Panc1 (cell line): Measurements from ENCODE around the gene FOXM1. TPM values are rescaled to one million over a fixed set of nuclear protein-coding genes. Genes with fewer than 3 reads are reported as not detected.

Source experiments
- ATAC-seq: fragments of 200-7000 bp; cut with Tn5 transposase; 2 replicates; pipeline ENCODE4 v1.9.1; 2020; ENCODE audit warnings: mild to moderate bottlenecking, moderate library complexity
- BruUV-seq: library from RNA; stranded (reverse); fragments of 400-500 nt; replicated peaks from 2 replicates; lab custom pipeline; 2021; lab: Mats Ljungman, UMichigan
- CTCF ChIA-PET: fragments of 300-600 bp; sonication (Branson Sonifier 250); formaldehyde crosslinking; loops from one replicate; lab custom pipeline; 2022; ENCODE audit warnings: antibody characterized with exemption; lab: Charles Lee
- POLR2A ChIA-PET: fragments of 300-600 bp; sonication (Branson Sonifier 250); formaldehyde crosslinking; loops from one replicate; lab custom pipeline; 2022; ENCODE audit warnings: antibody characterized with exemption; lab: Charles Lee
- DNase-seq: peaks from one replicate; pipeline ENCODE4 v3.0.0-alpha.2; 2010; ENCODE audit warnings: low read depth, low spot score
- H3K27ac ChIP-seq: 2 replicates; pipeline ENCODE4 v1.5.1; 2011; ENCODE audit warnings: mild to moderate bottlenecking, low read length, inconsistent platforms
- H3K27me3 ChIP-seq: fragments of 200-500 bp; sonication (Bioruptor generic); 2 replicates; pipeline ENCODE4 v1.6.0; 2014; ENCODE audit warnings: low read length, inconsistent platforms; ENCODE audit not compliant: control insufficient read depth, insufficient read depth
- H3K36me3 ChIP-seq: fragments of 200-500 bp; sonication (Bioruptor generic); 2 replicates; pipeline ENCODE4 v1.5.1; 2014; ENCODE audit warnings: inconsistent platforms, mild to moderate bottlenecking, low read length, moderate library complexity; ENCODE audit not compliant: control insufficient read depth, insufficient read depth
- H3K4me1 ChIP-seq: 2 replicates; pipeline ENCODE4 v1.5.1; 2011; ENCODE audit warnings: inconsistent platforms, mild to moderate bottlenecking, low read length, moderate library complexity; ENCODE audit not compliant: control insufficient read depth, insufficient read depth
- H3K4me3 ChIP-seq, 2 experiments: 2 replicates each; pipeline ENCODE4 v1.5.1; 2011 to 2012; ENCODE audit warnings: low read depth in 2 of 2, low read length in 2 of 2, mild to moderate bottlenecking in 2 of 2, inconsistent platforms in 1 of 2, moderate library complexity in 1 of 2
- H3K9me3 ChIP-seq: fragments of 200-500 bp; sonication (Bioruptor generic); 2 replicates; pipeline ENCODE4 v1.5.1; 2014; ENCODE audit warnings: low read depth, mild to moderate bottlenecking, inconsistent platforms, low read length, moderate library complexity; ENCODE audit not compliant: control insufficient read depth, insufficient read depth
- POLR2AphosphoS5 ChIP-seq: IDR thresholded peaks from 2 replicates; pipeline ENCODE4 v1.6.1; 2012; ENCODE audit warnings: mild to moderate bottlenecking, low read depth, low read length, moderate library complexity
- REST ChIP-seq, 2 experiments: IDR thresholded peaks; 2 replicates each; pipeline ENCODE4 v1.6.1; 2011 to 2012; ENCODE audit warnings: low read depth in 2 of 2, control low read depth in 1 of 2, low read length in 1 of 2, mild to moderate bottlenecking in 1 of 2, moderate library complexity in 1 of 2; ENCODE audit not compliant: insufficient read depth in 1 of 2
- SIN3A ChIP-seq: IDR thresholded peaks from 2 replicates; pipeline ENCODE4 v1.6.1; 2012; ENCODE audit warnings: low read depth, mild to moderate bottlenecking, low read length, moderate library complexity, borderline replicate concordance; ENCODE audit not compliant: insufficient read depth
- TCF7L2 ChIP-seq: IDR thresholded peaks from 2 replicates; pipeline ENCODE4 v1.6.1; 2011; ENCODE audit warnings: mild to moderate bottlenecking, low read depth, low read length, inconsistent platforms
- in situ Hi-C: cut with HindIII; loops from 2 replicates; pipeline ENCODE4 v1.10.0; 2016; ENCODE audit warnings: low sequenced_read_pairs, low pct_unique_long_range_greater_than_20kb
- intact Hi-C: fragments of 100-400 bp; cut with micrococcal nuclease; formaldehyde crosslinking; loops from one replicate; pipeline ENCODE4 v1.10.0; 2022; ENCODE audit not compliant: unreplicated experiment
- total RNA-seq: library from RNA; stranded (reverse); gene quantifications from one replicate; pipeline ENCODE4 v1.2.1, GENCODE V29; 2021; ENCODE audit not compliant: unreplicated experiment
- TF ChIP-seq, protein P1 (sequence below): fragments of 450-650 bp; IDR thresholded peaks from 2 replicates; pipeline ENCODE4 v1.5.1; 2017; ENCODE audit warnings: mild to moderate bottlenecking

The FOXM1 gene
- total RNA-seq, 1 experiment from 2014 or later: 71.2 TPM

DNA sequence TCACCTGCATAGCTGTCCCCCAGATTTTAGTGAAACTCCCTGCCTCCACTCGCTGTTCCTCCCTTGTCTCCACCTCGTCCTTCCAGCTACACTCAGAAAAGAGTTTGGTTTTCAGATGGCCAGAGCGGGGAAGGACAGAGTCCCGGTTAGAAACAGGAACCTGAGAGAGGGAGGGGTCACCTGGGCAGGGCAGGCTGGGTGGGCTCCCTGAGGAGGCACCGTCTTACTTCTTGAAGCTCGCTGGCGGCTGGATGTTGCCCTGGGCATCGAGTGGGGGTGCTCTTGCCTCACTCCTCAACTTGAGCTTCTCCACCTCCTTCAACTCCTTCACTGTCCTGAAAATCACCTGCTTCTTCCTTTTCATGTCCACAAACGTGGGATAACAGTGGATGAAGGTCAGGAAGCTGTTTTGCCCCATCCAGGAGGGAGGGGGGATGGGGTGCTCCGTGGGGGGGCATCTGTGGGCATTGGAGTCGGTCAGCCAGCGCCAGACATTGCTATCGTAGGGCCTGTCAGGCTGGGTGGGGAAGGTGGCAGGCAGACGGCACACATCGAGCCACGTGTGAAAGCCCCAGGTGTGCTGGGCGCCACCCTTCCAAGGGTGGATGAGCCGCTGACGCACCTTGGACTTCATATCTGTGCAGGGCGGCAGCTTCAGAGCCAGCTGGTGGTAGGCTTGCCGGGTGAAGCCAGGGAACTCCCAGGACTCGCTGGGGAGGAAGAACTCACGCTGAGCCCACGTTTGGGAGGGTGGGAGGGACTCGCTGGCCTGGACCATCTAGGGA lies 22.1 kb downstream of the FOXM1 start:
- no peak for DNase-seq
- H3K4me1 ChIP-seq: no peaks in the 10 kb centered on the region
- POLR2A ChIA-PET: no interaction called here
- in situ Hi-C loops: no loop called here
- no peaks in the 10 kb centered on the region; the same call in 1 of the 2 replicates for H3K36me3 ChIP-seq
- H3K9me3 ChIP-seq: no peaks in the 10 kb centered on the region
- no peak for ATAC-seq
- intact Hi-C loops: no loop called here
- no peak overlapping the region for H3K4me3 ChIP-seq
- no peak for TF ChIP-seq SIN3A
- TF ChIP-seq REST (IDR thresholded peaks at IDR 0.05; ENCODE audit: insufficient read depth in 1 of 2, low read depth in 2 of 2, low read length in 1 of 2): no peak
- TF ChIP-seq, protein P1, sequence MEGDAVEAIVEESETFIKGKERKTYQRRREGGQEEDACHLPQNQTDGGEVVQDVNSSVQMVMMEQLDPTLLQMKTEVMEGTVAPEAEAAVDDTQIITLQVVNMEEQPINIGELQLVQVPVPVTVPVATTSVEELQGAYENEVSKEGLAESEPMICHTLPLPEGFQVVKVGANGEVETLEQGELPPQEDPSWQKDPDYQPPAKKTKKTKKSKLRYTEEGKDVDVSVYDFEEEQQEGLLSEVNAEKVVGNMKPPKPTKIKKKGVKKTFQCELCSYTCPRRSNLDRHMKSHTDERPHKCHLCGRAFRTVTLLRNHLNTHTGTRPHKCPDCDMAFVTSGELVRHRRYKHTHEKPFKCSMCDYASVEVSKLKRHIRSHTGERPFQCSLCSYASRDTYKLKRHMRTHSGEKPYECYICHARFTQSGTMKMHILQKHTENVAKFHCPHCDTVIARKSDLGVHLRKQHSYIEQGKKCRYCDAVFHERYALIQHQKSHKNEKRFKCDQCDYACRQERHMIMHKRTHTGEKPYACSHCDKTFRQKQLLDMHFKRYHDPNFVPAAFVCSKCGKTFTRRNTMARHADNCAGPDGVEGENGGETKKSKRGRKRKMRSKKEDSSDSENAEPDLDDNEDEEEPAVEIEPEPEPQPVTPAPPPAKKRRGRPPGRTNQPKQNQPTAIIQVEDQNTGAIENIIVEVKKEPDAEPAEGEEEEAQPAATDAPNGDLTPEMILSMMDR: no peak
- TF ChIP-seq POLR2AphosphoS5: no peak
- no peak for TF ChIP-seq TCF7L2
- no peaks in the 10 kb centered on the region for H3K27me3 ChIP-seq
- CTCF ChIA-PET: interaction anchor here (0.6 kb wide), 2 partner anchors 9 to 21 kb away, joined by 3 read pairs; no protein-coding TSS in a partner anchor
- no TSS peak for BruUV-seq
- H3K27ac ChIP-seq: no peak overlapping the region

DNA sequence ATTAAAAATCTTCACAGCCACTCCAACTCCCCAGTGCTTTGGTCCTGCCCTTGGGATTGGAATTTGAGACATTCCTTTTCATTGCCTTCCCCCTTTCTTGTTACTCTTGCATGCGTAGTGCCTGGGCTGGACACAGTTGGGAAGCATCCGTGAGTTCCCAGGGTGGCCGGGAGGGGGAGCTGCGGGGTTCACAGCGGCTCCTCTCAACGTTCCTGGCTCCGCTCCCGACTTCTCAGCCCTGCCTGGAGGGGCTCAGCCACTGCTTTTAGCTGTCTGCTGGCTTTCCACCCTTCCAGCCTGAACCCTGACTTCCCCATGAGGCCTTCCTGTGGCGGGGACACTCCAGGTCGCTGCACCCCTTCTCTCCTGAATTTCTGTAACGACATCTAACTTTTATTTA lies 23.3 kb downstream of the FOXM1 start:
- CTCF ChIA-PET: interaction anchor here (0.5 to 0.7 kb wide), 5 partner anchors 11 to 86 kb away, joined by 3 to 7 read pairs (median 4); no protein-coding TSS in a partner anchor
- intact Hi-C loops: no loop called here
- TF ChIP-seq TCF7L2 (no peak), SIN3A (no peak), REST (IDR thresholded peaks at IDR 0.05; ENCODE audit: insufficient read depth in 1 of 2, low read depth in 2 of 2, low read length in 1 of 2) (no peak), POLR2AphosphoS5 (no peak)
- TF ChIP-seq, protein P1: peak; percentile 88
- no peaks in the 10 kb centered on the region for H3K4me1 ChIP-seq
- no peaks in the 10 kb centered on the region for H3K27me3 ChIP-seq
- POLR2A ChIA-PET: interaction anchor here (0.7 kb wide), 1 partner anchor 10 kb away, joined by 3 read pairs; no protein-coding TSS in a partner anchor
- no peaks in the 10 kb centered on the region for H3K9me3 ChIP-seq
- no TSS peak for BruUV-seq
- DNase-seq: no peak
- H3K36me3 ChIP-seq: no peaks in the 10 kb centered on the region
- in situ Hi-C loops: no loop called here
- no peak overlapping the region for H3K27ac ChIP-seq
- ATAC-seq: peak; percentile 77
- H3K4me3 ChIP-seq: no peak overlapping the region
